Astrocyte (in vitro differentiated cells and primary cell): Measurements from ENCODE around the gene G6PC3. TPM values are rescaled to one million over a fixed set of nuclear protein-coding genes. Genes with fewer than 3 reads are reported as not detected.

Experiments used
- DNase-seq: peaks from one replicate; pipeline ENCODE4 v3.0.0-alpha.2; 2010; ENCODE audit warnings: low read depth
- FAIRE-seq: peaks from 2 replicates; lab custom pipeline; 2011; peaks lifted over from hg19 to GRCh38; lab: Jason Lieb, UNC
- H2AFZ ChIP-seq: 2 replicates; pipeline ENCODE4 v1.6.0; 2012; ENCODE audit warnings: low read depth, low read length, inconsistent platforms
- H3K27ac ChIP-seq: 2 replicates; pipeline ENCODE4 v1.5.1; 2011; ENCODE audit warnings: low read depth, low read length, inconsistent platforms
- H3K27me3 ChIP-seq: 2 replicates; pipeline ENCODE4 v1.6.0; 2011; ENCODE audit warnings: low read length, inconsistent platforms; ENCODE audit not compliant: insufficient read depth
- H3K36me3 ChIP-seq: 2 replicates; pipeline ENCODE4 v1.5.1; 2011; ENCODE audit warnings: low read length, inconsistent platforms; ENCODE audit not compliant: insufficient read depth
- H3K4me1 ChIP-seq: 2 replicates; pipeline ENCODE4 v1.5.1; 2011; ENCODE audit warnings: low read length, inconsistent platforms; ENCODE audit not compliant: insufficient read depth
- H3K4me2 ChIP-seq: 2 replicates; pipeline ENCODE4 v1.6.0; 2012; ENCODE audit warnings: low read length, inconsistent platforms
- H3K4me3 ChIP-seq: 2 replicates; pipeline ENCODE4 v1.5.1; 2011; ENCODE audit warnings: low read depth, mild to moderate bottlenecking, low read length, inconsistent platforms; ENCODE audit not compliant: insufficient read depth
- H3K79me2 ChIP-seq: 2 replicates; pipeline ENCODE4 v1.6.0; 2012; ENCODE audit warnings: mild to moderate bottlenecking, low read length, inconsistent platforms; ENCODE audit not compliant: insufficient read depth
- H3K9ac ChIP-seq: 2 replicates; pipeline ENCODE4 v1.6.0; 2012; ENCODE audit warnings: mild to moderate bottlenecking, low read length, inconsistent platforms
- H3K9me3 ChIP-seq: 2 replicates; pipeline ENCODE4 v1.5.1; 2012; ENCODE audit warnings: low read depth, mild to moderate bottlenecking, low read length, inconsistent platforms; ENCODE audit not compliant: insufficient read depth
- H4K20me1 ChIP-seq: 2 replicates; pipeline ENCODE4 v1.6.0; 2012; ENCODE audit warnings: low read length, inconsistent platforms; ENCODE audit not compliant: insufficient read depth
- H3K27ac Mint-ChIP-seq: one replicate; pipeline ENCODE4 v1.8.0; 2021; ENCODE audit warnings: mild to moderate bottlenecking, mixed read lengths; ENCODE audit not compliant: unreplicated experiment
- H3K27me3 Mint-ChIP-seq: one replicate; pipeline ENCODE4 v1.8.0; 2021; ENCODE audit warnings: low read depth, mixed read lengths; ENCODE audit not compliant: unreplicated experiment
- H3K36me3 Mint-ChIP-seq: one replicate; pipeline ENCODE4 v1.8.0; 2021; ENCODE audit warnings: low read depth, mixed read lengths; ENCODE audit not compliant: unreplicated experiment
- H3K4me1 Mint-ChIP-seq: one replicate; pipeline ENCODE4 v1.8.0; 2021; ENCODE audit warnings: low read depth, mixed read lengths; ENCODE audit not compliant: unreplicated experiment
- H3K4me3 Mint-ChIP-seq: one replicate; pipeline ENCODE4 v1.8.0; 2021; ENCODE audit warnings: mild to moderate bottlenecking, moderate library complexity, mixed read lengths; ENCODE audit not compliant: unreplicated experiment
- H3K9me3 Mint-ChIP-seq: one replicate; pipeline ENCODE4 v1.8.0; 2021; ENCODE audit warnings: mild to moderate bottlenecking, mixed read lengths; ENCODE audit not compliant: unreplicated experiment
- CTCF ChIP-seq: IDR thresholded peaks from 2 replicates; pipeline ENCODE4 v1.5.1; 2011; ENCODE audit warnings: low read depth, mild to moderate bottlenecking, inconsistent platforms, low read length, moderate library complexity; ENCODE audit not compliant: insufficient read depth
- EZH2 ChIP-seq: IDR thresholded peaks from 2 replicates; pipeline ENCODE4 v1.6.1; 2012; ENCODE audit warnings: mild to moderate bottlenecking, low read length, inconsistent platforms; ENCODE audit not compliant: insufficient read depth
- total RNA-seq: library from RNA; stranded (reverse); gene quantifications from 2 replicates; pipeline ENCODE4 v1.2.1, GENCODE V29; 2021

The G6PC3 gene
- total RNA-seq, 1 donor from 2014 or later, result 94.5 TPM

DNA sequence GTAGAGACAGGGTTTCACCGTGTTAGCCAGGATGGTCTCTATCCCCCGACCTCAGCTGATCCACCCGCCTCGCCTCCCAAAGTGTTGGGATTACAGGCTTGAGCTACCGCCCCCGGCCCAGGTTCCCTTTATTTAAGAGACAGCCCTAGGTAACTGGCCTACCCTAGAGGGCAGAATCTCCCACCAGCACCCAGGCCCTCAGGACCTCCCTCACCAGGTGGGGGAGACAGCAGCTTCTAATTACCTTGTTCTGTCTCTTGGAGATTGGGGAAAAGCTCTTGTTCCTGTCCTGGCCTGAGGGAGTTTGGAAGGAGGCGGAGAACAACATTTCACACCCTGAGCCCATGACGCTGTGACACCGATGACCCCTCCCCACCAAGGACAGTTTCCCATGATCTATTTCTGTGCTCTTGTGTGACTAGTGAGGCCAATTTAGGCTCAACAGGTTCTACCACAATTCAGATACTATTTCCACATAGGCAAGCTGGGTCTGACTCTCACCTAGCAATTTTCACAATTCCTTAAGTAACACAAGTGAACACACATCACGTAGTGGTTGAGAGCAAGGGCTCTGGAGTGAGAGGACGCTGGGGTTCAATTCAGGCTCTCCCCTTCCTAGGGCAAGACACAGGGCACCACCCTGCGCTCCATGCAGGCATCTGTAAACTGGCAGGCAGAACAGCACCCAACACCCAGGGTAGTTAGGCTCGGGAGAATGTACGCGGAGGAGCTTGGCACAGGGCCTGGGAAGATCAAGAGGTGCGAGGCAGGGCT is 32.5 kb downstream of the G6PC3 start:
- Histone ChIP-seq H3K4me2 (no peak overlapping the region), H3K4me3 (no peak overlapping the region), H3K79me2 (peaks cover 32% of the 10 kb centered on the region), H3K9ac (no peak overlapping the region), H3K9me3 (no peaks in the 10 kb centered on the region), H3K4me1 (peaks cover 14% of the 10 kb centered on the region), H2AFZ (no peak overlapping the region), H3K27ac (no peak overlapping the region), H3K36me3 (no peaks in the 10 kb centered on the region), H3K27me3 (no peaks in the 10 kb centered on the region), H4K20me1 (peaks cover 29% of the 10 kb centered on the region)
- H3K27me3 Mint-ChIP-seq, result peaks cover 6% of the 10 kb centered on the region
- FAIRE-seq (no peak), DNase-seq (no peak)
- peak overlapping the region; percentile 58 for H3K27ac Mint-ChIP-seq
- no peak for TF ChIP-seq CTCF
- no peak for TF ChIP-seq EZH2
- H3K9me3 Mint-ChIP-seq, result no peaks in the 10 kb centered on the region
- H3K36me3 Mint-ChIP-seq, result peaks cover 5% of the 10 kb centered on the region
- peaks cover 7% of the 10 kb centered on the region for H3K4me1 Mint-ChIP-seq
- H3K4me3 Mint-ChIP-seq, result no peak overlapping the region

DNA sequence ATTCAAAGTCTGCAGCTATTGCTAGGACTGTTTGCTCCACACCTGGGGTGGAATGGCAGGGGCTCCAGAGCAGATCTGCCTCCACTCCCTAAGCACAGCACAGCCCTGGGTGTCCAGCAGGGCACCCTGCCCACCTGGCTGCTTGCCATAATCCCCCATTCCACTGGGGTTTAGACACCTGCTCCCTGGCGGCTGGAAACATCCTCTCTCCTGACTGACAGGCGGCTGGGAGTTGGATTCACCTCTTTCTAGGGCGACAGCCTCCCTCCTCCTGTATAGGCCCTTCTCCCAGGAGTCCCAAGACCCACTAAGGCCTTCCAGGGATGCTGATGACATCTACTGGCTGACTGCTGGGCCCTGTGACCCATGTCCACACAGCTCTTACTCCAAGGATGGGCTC is 34.9 kb downstream of the G6PC3 start:
- Mint-ChIP-seq H3K4me3 (no peak overlapping the region), H3K27ac (no peak overlapping the region), H3K9me3 (no peaks in the 10 kb centered on the region), H3K4me1 (peaks cover 17% of the 10 kb centered on the region), H3K27me3 (peaks cover 6% of the 10 kb centered on the region), H3K36me3 (peaks cover 5% of the 10 kb centered on the region)
- Histone ChIP-seq H3K4me2 (no peak overlapping the region), H3K4me3 (no peak overlapping the region), H3K9ac (no peak overlapping the region), H3K36me3 (no peaks in the 10 kb centered on the region), H3K79me2 (peaks cover 41% of the 10 kb centered on the region), H3K27ac (no peak overlapping the region), H4K20me1 (peaks cover 43% of the 10 kb centered on the region), H3K27me3 (no peaks in the 10 kb centered on the region), H3K4me1 (peaks cover 36% of the 10 kb centered on the region), H2AFZ (no peak overlapping the region), H3K9me3 (no peaks in the 10 kb centered on the region)
- TF ChIP-seq EZH2, result no peak
- TF ChIP-seq CTCF, result no peak
- DNase-seq (no peak), FAIRE-seq (no peak)

DNA sequence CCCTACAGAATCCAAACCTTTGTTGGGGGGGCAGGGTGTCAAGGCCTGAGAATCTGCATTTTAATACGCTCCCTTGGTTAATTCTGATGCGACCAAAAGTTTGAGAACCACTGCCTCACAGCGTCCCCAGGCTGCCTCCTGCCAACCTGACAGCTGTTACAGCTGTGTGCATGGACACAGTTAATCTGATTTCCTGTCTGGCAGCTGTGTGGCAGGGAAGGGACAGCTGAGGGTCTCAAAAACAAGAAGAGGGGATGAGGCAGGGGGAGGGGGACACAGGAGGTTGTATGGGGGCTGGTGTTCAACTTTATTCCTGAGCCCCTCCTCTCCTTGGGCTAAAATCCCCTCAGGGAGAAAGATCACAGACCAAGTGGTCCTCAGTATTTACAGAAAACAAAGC is 35.4 kb downstream of the G6PC3 start:
- no peak overlapping the region for H3K27ac Mint-ChIP-seq
- Histone ChIP-seq H3K9me3 (no peaks in the 10 kb centered on the region), H3K9ac (no peak overlapping the region), H3K4me3 (no peak overlapping the region), H2AFZ (no peak overlapping the region), H4K20me1 (peaks cover 43% of the 10 kb centered on the region), H3K79me2 (peaks cover 41% of the 10 kb centered on the region), H3K4me2 (no peak overlapping the region), H3K36me3 (no peaks in the 10 kb centered on the region), H3K27ac (no peak overlapping the region), H3K27me3 (no peaks in the 10 kb centered on the region), H3K4me1 (peaks cover 40% of the 10 kb centered on the region)
- H3K27me3 Mint-ChIP-seq, result peaks cover 6% of the 10 kb centered on the region
- peaks cover 18% of the 10 kb centered on the region for H3K4me1 Mint-ChIP-seq
- TF ChIP-seq CTCF, result no peak
- no peak for TF ChIP-seq EZH2
- no peaks in the 10 kb centered on the region for H3K9me3 Mint-ChIP-seq
- DNase-seq (no peak), FAIRE-seq (no peak)
- H3K36me3 Mint-ChIP-seq, result peaks cover 5% of the 10 kb centered on the region
- no peak overlapping the region for H3K4me3 Mint-ChIP-seq
